Vagina (tissue), 2 donors: ENCODE measurements around the gene SHANK1.

ENCODE experiments used
- CTCF ChIP-seq, 3 experiments: fragments of 450-650 bp in 2 of 3; fragments of 200-600 bp in 1 of 3; sonication (generic) in 1 of 3; IDR thresholded peaks; one replicate each; pipeline ENCODE4 v1.5.1; 2017 to 2019; ENCODE audit warnings: antibody characterized with exemption in 3 of 3, mild to moderate bottlenecking in 2 of 3, moderate library complexity in 2 of 3
- POLR2A ChIP-seq, 2 donors: fragments of 450-650 bp; IDR thresholded peaks; one replicate each; pipeline ENCODE4 v1.6.1; 2017; ENCODE audit warnings: antibody characterized with exemption in 2 of 2, mild to moderate bottlenecking in 2 of 2, moderate library complexity in 2 of 2
- POLR2AphosphoS5 ChIP-seq, 2 donors: sonication (generic); formaldehyde crosslinking; IDR thresholded peaks; one replicate each; pipeline ENCODE4 v1.9.0; 2017; ENCODE audit warnings: antibody characterized with exemption in 2 of 2, mild to moderate bottlenecking in 2 of 2, low read depth in 1 of 2; ENCODE audit not compliant: insufficient read depth in 1 of 2

DNA sequence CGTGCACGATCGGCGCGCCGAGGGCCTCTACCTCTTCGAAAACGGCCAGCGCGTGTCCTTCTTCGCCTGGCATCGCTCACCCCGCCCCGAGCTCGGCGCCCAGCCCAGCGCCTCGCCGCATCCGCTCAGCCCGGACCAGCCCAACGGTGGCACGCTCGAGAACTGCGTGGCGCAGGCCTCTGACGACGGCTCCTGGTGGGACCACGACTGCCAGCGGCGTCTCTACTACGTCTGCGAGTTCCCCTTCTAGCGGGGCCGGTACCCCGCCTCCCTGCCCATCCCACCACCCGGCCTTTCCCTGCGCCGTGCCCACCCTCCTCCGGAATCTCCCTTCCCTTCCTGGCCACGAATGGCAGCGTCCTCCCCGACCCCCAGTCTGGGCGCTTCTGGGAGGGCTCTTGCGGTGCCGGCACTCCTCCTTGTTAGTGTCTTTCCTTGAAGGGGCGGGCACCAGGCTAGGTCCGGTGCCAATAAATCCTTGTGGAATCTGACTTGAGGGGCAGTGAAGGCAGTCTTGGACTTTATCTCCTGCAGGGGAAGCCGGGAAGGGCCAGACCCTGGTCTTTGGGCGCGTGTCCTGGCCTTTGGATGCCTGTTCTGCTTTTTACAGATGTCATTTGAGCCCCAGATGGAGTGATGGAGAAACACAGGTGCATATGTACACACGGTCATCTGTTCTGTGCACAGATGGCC, 5.8 kb upstream of the SHANK1 start:
- TF ChIP-seq CTCF (IDR thresholded peaks at IDR 0.05), result no peak
- no peak for TF ChIP-seq POLR2A (IDR thresholded peaks at IDR 0.05)
- no peak for TF ChIP-seq POLR2AphosphoS5 (IDR thresholded peaks at IDR 0.05; ENCODE audit: insufficient read depth in 1 of 2, low read depth in 1 of 2)
